ENCODE results near the gene PKD2L2. TPM values are rescaled to one million over a fixed set of nuclear protein-coding genes. Genes with fewer than 3 reads are reported as not detected.
"Not testable (repeated sequence)": the region's sequence is repeated elsewhere in the genome, so short reads cannot be mapped to it uniquely, and the experiment has no call there.

The PKD2L2 gene
- total RNA-seq (not detected), polyA plus RNA-seq (under 1 TPM; 0.22 to 0.43 TPM)

DNA sequence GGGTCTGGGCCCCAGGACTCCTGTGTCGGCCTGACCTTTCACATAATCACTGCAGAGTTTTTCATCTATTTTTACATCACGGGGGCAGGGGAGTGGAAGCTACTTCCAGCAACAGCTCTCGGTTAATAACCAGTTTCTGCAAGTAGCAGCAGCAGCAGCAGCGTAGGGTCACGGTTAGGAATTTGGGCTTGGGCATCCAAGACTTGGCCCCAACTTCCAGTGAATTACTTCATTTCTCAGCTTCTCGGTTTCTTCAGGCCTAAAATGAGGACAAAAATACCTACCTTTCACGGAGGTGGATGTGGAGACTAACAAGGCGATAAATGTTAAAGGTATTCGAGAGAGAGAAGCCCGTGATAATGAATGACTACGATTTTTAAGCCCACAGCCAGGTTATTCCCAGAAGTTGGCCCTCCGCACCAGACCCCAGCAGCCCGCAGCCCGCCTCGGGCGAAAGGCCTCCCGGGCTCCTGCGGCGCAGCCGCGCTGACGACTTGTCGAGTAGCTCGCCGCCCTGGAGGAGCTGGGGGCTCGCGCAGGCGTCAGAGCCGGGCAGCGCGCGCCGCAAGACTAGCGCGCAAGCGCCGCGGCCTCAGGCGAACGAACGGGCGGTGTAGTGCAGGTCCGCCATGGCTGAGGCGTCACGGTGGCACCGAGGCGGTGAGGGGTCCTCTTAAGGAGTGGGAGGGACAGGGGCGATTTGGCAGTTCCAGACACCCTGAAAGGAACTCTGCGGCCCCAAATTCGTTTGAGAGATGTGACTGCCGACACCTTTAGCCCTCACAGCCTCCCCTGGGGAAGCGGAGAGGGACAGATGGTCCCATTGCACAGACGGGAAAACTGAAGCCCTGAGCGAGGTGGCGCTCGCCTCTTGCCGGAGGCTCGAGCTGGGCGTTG is at the start of gene PKD2L2:
Gene PKD2L2 (plus strand): TSS at position 595 of the 897 bp plus-strand sequence. CDS start 35 bp downstream, at position 630.
- CTCF ChIA-PET (ENCODE audit: partially characterized antibody), result interaction anchor here (0.9 to 2.6 kb wide), 5 partner anchors 110 to 180 kb away, joined by 3 to 9 read pairs (median 4); partner anchors contain the start of gene HNRNPA0
- H3K36me3 Mint-ChIP-seq, result peaks cover 0 to 3% of the 10 kb centered on the region in 2 donors
- intact Hi-C loops (cut with micrococcal nuclease), result loop anchor here (5.0 kb wide), 1 partner anchor 137 kb away; the partner anchor contains the start of gene HNRNPA0

DNA sequence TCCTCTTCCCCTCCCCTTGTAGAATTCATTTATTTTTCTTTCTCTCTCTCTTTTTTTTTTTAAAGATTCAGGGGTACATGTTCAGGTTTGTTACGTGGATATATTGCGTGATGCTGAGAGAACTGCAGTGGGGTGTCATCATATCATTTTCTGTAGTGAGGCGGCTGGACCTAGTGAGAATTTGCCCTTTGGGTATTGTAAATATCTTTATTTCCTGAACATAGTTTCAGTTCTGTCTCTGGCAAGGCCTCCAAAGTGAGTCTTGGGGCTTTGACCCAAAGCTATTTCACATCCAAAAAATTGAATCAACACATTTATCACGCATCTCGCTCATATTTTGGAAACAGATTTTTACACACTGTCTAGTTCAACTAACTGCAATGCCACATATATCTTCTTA is 47.0 kb upstream of the PKD2L2 start:
- Histone ChIP-seq H3K36me3 (ENCODE audit: insufficient read depth, low read length) (no peaks in the 10 kb centered on the region), H3K27me3 (ENCODE audit: insufficient read depth, low read length) (no peaks in the 10 kb centered on the region), H3K9me3 (ENCODE audit: control insufficient read depth in 1 of 2, low read length in 2 of 2) (no peaks in the 10 kb centered on the region), H3K4me3 (ENCODE audit: low read length in 2 of 2) (no peak overlapping the region), H3K27ac (ENCODE audit: low read depth, low read length) (no peak overlapping the region), H3K4me1 (ENCODE audit: insufficient read depth, low read length) (no peaks in the 10 kb centered on the region)
- ChIA-PET CTCF (ENCODE audit: partially characterized antibody) (no interaction called here), POLR2A (ENCODE audit: partially characterized antibody) (no interaction called here)
- intact Hi-C loops (cut with micrococcal nuclease), result no loop called here
- no peak overlapping the region for H3K27ac Mint-ChIP-seq
- H3K27me3 Mint-ChIP-seq, result peaks cover 0 to 1% of the 10 kb centered on the region in 2 donors
- no peaks in the 10 kb centered on the region for H3K9me3 Mint-ChIP-seq
- DNase-seq, result no peak
- H3K4me3 Mint-ChIP-seq, result no peak overlapping the region
- no peaks in the 10 kb centered on the region for H3K4me1 Mint-ChIP-seq
- H3K36me3 Mint-ChIP-seq, result peaks cover 0 to 2% of the 10 kb centered on the region in 2 donors

More for the DNA sequence above, at the start of gene PKD2L2:
- Histone ChIP-seq H3K4me1 (ENCODE audit: insufficient read depth, low read length) (peaks cover 19% of the 10 kb centered on the region), H3K27ac (ENCODE audit: low read depth, low read length) (peak within 1 kb of the TSS; percentile 71), H3K27me3 (ENCODE audit: insufficient read depth, low read length) (no peaks in the 10 kb centered on the region), H3K36me3 (ENCODE audit: insufficient read depth, low read length) (no peaks in the 10 kb centered on the region), H3K9me3 (ENCODE audit: control insufficient read depth in 1 of 2, low read length in 2 of 2) (no peaks in the 10 kb centered on the region), H3K4me3 (ENCODE audit: low read length in 2 of 2) (peak within 1 kb of the TSS; percentile 48 to 67)
- H3K4me1 Mint-ChIP-seq, result peaks cover 13 to 20% (median 17%) of the 10 kb centered on the region in 4 donors
- peaks cover 0 to 2% (median 0%) of the 10 kb centered on the region in 8 donors for H3K9me3 Mint-ChIP-seq
- no peaks in the 10 kb centered on the region for H3K27me3 Mint-ChIP-seq
- peak; percentile 70 to 83 (median 81) for DNase-seq
- peak within 1 kb of the TSS; percentile 85 to 96 (median 92) for H3K27ac Mint-ChIP-seq
- H3K4me3 Mint-ChIP-seq, result peak within 1 kb of the TSS; percentile 81 to 93 (median 88)
- POLR2A ChIA-PET (ENCODE audit: partially characterized antibody), result interaction anchor here (0.6 to 2.4 kb wide), 5 partner anchors 14 to 237 kb away, joined by 3 to 13 read pairs (median 3); partner anchors contain the start of gene HNRNPA0

DNA sequence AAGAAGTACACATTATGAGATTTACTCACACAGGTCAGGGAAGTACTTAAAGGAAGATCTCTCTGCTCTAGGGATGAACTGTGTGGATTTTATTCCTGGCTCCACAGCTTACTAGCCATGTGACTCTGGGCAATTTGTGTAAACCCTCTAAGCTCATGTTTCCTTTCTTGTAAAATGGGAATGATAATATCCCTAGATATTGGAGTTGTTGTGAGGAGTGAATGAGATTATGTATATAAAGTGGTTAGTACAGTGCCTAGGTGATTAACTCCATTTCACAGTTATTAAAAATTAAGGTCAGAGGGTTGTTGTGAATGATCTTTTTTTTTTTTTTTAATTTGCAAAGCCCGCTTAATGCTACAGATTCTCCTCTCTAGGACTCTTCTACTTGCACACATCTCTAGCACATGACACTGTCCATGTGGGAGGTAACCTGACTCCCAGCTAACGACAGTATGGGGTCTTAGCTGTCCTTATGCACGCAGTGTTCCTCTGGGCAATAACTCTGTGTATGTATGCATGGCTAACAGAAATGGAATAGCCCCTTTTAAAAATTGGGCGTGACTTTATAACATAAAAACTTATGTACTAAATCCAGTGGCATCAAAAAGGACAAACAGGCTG is 45.5 kb upstream of the PKD2L2 start:
- Mint-ChIP-seq H3K9me3 (no peaks in the 10 kb centered on the region), H3K4me3 (no peak overlapping the region), H3K27me3 (peaks cover 1 to 3% of the 10 kb centered on the region in 2 donors), H3K27ac (no peak overlapping the region), H3K36me3 (peaks cover 2 to 4% of the 10 kb centered on the region in 2 donors), H3K4me1 (no peaks in the 10 kb centered on the region)
- intact Hi-C loops (cut with micrococcal nuclease), result no loop called here
- no peaks in the 10 kb centered on the region for H3K9me3 ChIP-seq (ENCODE audit: control insufficient read depth in 1 of 2, low read length in 2 of 2)
- ChIA-PET POLR2A (ENCODE audit: partially characterized antibody) (no interaction called here), CTCF (ENCODE audit: partially characterized antibody) (no interaction called here)
- H3K27me3 ChIP-seq (ENCODE audit: insufficient read depth, low read length), result no peaks in the 10 kb centered on the region
- no peak overlapping the region for H3K27ac ChIP-seq (ENCODE audit: low read depth, low read length)
- H3K36me3 ChIP-seq (ENCODE audit: insufficient read depth, low read length), result no peaks in the 10 kb centered on the region
- no peak overlapping the region for H3K4me3 ChIP-seq (ENCODE audit: low read length in 2 of 2)
- DNase-seq, result no peak
- H3K4me1 ChIP-seq (ENCODE audit: insufficient read depth, low read length), result no peaks in the 10 kb centered on the region

DNA sequence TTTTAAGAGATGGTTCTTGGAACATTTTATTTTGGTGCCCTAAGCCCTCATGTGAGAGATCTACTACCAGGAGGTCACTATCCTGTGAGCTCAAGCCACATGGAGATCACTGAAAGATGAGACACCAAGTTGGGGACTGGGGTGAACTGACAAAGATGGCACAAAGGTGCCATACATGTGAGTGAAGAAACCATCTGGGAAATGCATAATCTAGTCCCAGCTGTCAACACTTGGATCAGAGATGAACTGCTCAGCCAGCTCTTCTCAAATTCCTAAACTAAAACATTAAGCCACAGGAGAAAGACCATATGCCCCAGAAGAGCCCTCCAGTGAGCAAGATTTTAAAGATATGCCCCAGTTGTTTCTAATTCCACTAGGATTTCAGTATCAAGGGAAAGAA is 43.8 kb upstream of the PKD2L2 start:
- Mint-ChIP-seq H3K27ac (no peak overlapping the region), H3K27me3 (peaks cover 1 to 3% of the 10 kb centered on the region in 2 donors), H3K36me3 (peaks cover 2 to 4% of the 10 kb centered on the region in 2 donors), H3K4me3 (no peak overlapping the region), H3K9me3 (no peaks in the 10 kb centered on the region), H3K4me1 (no peaks in the 10 kb centered on the region)
- no peaks in the 10 kb centered on the region for H3K27me3 ChIP-seq (ENCODE audit: insufficient read depth, low read length)
- H3K4me3 ChIP-seq (ENCODE audit: low read length in 2 of 2), result no peak overlapping the region
- H3K27ac ChIP-seq (ENCODE audit: low read depth, low read length), result no peak overlapping the region
- ChIA-PET CTCF (ENCODE audit: partially characterized antibody) (no interaction called here), POLR2A (ENCODE audit: partially characterized antibody) (no interaction called here)
- H3K36me3 ChIP-seq (ENCODE audit: insufficient read depth, low read length), result no peaks in the 10 kb centered on the region
- intact Hi-C loops (cut with micrococcal nuclease), result no loop called here
- no peaks in the 10 kb centered on the region for H3K9me3 ChIP-seq (ENCODE audit: control insufficient read depth in 1 of 2, low read length in 2 of 2)
- H3K4me1 ChIP-seq (ENCODE audit: insufficient read depth, low read length), result no peaks in the 10 kb centered on the region
- no peak for DNase-seq

DNA sequence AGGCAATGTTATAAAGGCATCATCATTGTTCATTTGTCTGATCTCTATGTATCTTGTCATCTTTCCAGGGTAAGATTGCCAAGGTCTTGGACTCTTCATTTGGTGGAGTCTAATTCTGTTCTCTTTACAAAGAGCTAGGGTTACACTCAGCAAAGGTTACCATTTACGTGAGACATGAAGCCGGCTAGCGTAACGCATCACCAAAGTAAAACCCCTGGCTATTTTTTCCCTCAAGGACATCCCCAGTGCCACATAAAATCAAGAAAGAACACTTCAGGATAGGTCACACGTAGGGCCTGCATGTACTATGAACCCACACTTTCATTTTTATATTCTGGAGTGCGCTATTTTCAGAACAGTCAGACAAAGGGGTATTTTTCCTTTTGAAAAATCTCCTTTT is 41.6 kb upstream of the PKD2L2 start:
- H3K9me3 ChIP-seq (ENCODE audit: control insufficient read depth in 1 of 2, low read length in 2 of 2), result no peaks in the 10 kb centered on the region
- H3K27ac Mint-ChIP-seq, result no peak overlapping the region
- H3K9me3 Mint-ChIP-seq, result peaks cover 0 to 3% (median 0%) of the 10 kb centered on the region in 8 donors
- H3K27ac ChIP-seq (ENCODE audit: low read depth, low read length), result no peak overlapping the region
- DNase-seq, result no peak
- H3K4me3 Mint-ChIP-seq, result no peak overlapping the region
- H3K27me3 Mint-ChIP-seq, result peaks cover 1 to 3% of the 10 kb centered on the region in 2 donors
- ChIA-PET POLR2A (ENCODE audit: partially characterized antibody) (no interaction called here), CTCF (ENCODE audit: partially characterized antibody) (no interaction called here)
- no peaks in the 10 kb centered on the region for H3K4me1 Mint-ChIP-seq
- H3K36me3 Mint-ChIP-seq, result peaks cover 2 to 7% of the 10 kb centered on the region in 2 donors
- H3K4me3 ChIP-seq (ENCODE audit: low read length in 2 of 2), result no peak overlapping the region
- H3K4me1 ChIP-seq (ENCODE audit: insufficient read depth, low read length), result no peaks in the 10 kb centered on the region
- no peaks in the 10 kb centered on the region for H3K36me3 ChIP-seq (ENCODE audit: insufficient read depth, low read length)
- no peaks in the 10 kb centered on the region for H3K27me3 ChIP-seq (ENCODE audit: insufficient read depth, low read length)
- intact Hi-C loops (cut with micrococcal nuclease), result no loop called here

DNA sequence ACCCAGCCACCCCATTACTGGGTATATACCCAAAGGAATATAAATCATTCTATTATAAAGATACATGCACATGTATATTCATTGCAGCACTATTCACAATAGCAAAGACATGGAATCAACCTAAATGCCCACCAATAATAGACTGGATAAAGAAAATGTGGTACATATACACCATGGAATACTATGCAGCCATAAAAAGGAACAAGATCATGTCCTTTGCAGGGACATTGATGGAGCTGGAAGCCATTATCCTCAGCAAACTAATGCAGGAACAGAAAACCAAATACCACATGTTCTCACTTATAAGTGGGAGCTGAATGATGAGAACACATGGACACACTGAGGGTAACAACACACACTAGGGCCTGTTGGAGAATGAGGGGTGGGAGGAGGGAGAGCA is 36.1 kb upstream of the PKD2L2 start:
- POLR2A ChIA-PET (ENCODE audit: partially characterized antibody); H3K9me3 Mint-ChIP-seq; DNase-seq; H3K4me3 ChIP-seq (ENCODE audit: low read length in 2 of 2); H3K9me3 ChIP-seq (ENCODE audit: control insufficient read depth in 1 of 2, low read length in 2 of 2); H3K4me1 ChIP-seq (ENCODE audit: insufficient read depth, low read length); H3K36me3 Mint-ChIP-seq; H3K27me3 ChIP-seq (ENCODE audit: insufficient read depth, low read length); H3K36me3 ChIP-seq (ENCODE audit: insufficient read depth, low read length); intact Hi-C loops (cut with micrococcal nuclease); CTCF ChIA-PET (ENCODE audit: partially characterized antibody); H3K4me3 Mint-ChIP-seq; H3K27ac Mint-ChIP-seq; H3K27ac ChIP-seq (ENCODE audit: low read depth, low read length); H3K27me3 Mint-ChIP-seq: not testable (repeated sequence)
- peaks cover 3 to 14% (median 7%) of the 10 kb centered on the region in 4 donors for H3K4me1 Mint-ChIP-seq

DNA sequence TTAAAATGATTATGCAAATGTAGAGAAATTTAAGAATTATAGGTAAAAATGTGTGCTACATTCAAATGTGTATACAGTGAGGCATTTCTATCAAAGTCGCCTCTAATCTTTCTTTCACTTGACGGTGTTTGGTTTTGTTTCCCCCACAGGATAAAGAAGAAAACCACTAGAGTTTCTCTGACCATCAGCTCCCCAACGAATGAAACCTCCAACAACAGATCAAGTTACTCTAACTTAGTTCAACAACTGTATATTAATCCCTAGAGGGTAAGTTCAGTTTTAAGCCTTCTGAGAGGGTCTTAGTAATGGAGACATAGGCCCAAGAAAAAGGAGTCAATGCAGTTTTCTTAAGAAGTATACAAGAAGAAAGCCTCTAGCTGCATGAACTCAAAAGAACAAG is 33.1 kb upstream of the PKD2L2 start:
- peak overlapping the region in 1 of 8 donors; percentile 52 for H3K4me3 Mint-ChIP-seq
- no peaks in the 10 kb centered on the region for H3K36me3 Mint-ChIP-seq
- no peak for DNase-seq
- no peak overlapping the region for H3K27ac Mint-ChIP-seq
- Histone ChIP-seq H3K4me3 (ENCODE audit: low read length in 2 of 2) (no peak overlapping the region), H3K4me1 (ENCODE audit: insufficient read depth, low read length) (no peaks in the 10 kb centered on the region), H3K9me3 (ENCODE audit: control insufficient read depth in 1 of 2, low read length in 2 of 2) (no peaks in the 10 kb centered on the region), H3K27ac (ENCODE audit: low read depth, low read length) (no peak overlapping the region), H3K27me3 (ENCODE audit: insufficient read depth, low read length) (no peaks in the 10 kb centered on the region), H3K36me3 (ENCODE audit: insufficient read depth, low read length) (no peaks in the 10 kb centered on the region)
- ChIA-PET POLR2A (ENCODE audit: partially characterized antibody) (no interaction called here), CTCF (ENCODE audit: partially characterized antibody) (interaction anchor here (0.6 kb wide), 1 partner anchor 114 kb away, joined by 4 read pairs; no protein-coding TSS in a partner anchor)
- H3K27me3 Mint-ChIP-seq, result no peaks in the 10 kb centered on the region
- peaks cover 0 to 4% (median 0%) of the 10 kb centered on the region in 8 donors for H3K9me3 Mint-ChIP-seq
- intact Hi-C loops (cut with micrococcal nuclease), result no loop called here
- H3K4me1 Mint-ChIP-seq, result peaks cover 6 to 14% (median 8%) of the 10 kb centered on the region in 4 donors

Data from CD4-positive, alpha-beta memory T cell (primary cell).